ENCODE data around the gene PROM1. TPM values are rescaled to one million over a fixed set of nuclear protein-coding genes. Genes with fewer than 3 reads are reported as not detected.

PROM1 gene
- total RNA-seq, 2 donors from 2014 or later = 34.3 to 63.9 TPM

DNA sequence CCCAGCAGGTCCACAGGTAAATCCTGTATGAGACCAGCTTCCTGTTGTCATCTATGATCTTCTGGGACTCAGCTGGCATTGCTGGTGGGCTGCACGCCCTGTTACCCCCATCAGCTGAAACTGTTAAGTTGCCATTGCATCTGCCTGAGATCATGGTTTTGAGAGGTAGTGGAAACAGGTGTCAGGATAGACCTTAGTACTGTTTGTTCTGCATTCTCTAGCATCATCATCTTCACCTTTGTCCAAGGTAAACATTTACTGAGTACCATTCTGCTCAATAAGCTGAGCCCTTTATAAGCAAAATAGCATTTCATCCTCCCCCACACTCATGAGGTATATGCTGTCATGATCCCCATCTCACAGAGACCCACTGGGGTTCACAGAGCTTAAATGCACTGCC, 42.9 kb upstream of the PROM1 start:
- Histone ChIP-seq H3K9me3 (no peaks in the 10 kb centered on the region), H3K9ac (ENCODE audit: low read depth in 2 of 2, low read length in 2 of 2) (no peak overlapping the region), H3K4me1 (no peaks in the 10 kb centered on the region), H3K4me3 (no peak overlapping the region), H3K27me3 (no peaks in the 10 kb centered on the region), H3K27ac (no peak overlapping the region), H3K36me3 (no peaks in the 10 kb centered on the region)
- TF ChIP-seq, protein P1, sequence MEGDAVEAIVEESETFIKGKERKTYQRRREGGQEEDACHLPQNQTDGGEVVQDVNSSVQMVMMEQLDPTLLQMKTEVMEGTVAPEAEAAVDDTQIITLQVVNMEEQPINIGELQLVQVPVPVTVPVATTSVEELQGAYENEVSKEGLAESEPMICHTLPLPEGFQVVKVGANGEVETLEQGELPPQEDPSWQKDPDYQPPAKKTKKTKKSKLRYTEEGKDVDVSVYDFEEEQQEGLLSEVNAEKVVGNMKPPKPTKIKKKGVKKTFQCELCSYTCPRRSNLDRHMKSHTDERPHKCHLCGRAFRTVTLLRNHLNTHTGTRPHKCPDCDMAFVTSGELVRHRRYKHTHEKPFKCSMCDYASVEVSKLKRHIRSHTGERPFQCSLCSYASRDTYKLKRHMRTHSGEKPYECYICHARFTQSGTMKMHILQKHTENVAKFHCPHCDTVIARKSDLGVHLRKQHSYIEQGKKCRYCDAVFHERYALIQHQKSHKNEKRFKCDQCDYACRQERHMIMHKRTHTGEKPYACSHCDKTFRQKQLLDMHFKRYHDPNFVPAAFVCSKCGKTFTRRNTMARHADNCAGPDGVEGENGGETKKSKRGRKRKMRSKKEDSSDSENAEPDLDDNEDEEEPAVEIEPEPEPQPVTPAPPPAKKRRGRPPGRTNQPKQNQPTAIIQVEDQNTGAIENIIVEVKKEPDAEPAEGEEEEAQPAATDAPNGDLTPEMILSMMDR (IDR thresholded peaks at IDR 0.05) = no peak
- intact Hi-C loops (cut with DNase I) = no loop called here
- no peak for DNase-seq

DNA sequence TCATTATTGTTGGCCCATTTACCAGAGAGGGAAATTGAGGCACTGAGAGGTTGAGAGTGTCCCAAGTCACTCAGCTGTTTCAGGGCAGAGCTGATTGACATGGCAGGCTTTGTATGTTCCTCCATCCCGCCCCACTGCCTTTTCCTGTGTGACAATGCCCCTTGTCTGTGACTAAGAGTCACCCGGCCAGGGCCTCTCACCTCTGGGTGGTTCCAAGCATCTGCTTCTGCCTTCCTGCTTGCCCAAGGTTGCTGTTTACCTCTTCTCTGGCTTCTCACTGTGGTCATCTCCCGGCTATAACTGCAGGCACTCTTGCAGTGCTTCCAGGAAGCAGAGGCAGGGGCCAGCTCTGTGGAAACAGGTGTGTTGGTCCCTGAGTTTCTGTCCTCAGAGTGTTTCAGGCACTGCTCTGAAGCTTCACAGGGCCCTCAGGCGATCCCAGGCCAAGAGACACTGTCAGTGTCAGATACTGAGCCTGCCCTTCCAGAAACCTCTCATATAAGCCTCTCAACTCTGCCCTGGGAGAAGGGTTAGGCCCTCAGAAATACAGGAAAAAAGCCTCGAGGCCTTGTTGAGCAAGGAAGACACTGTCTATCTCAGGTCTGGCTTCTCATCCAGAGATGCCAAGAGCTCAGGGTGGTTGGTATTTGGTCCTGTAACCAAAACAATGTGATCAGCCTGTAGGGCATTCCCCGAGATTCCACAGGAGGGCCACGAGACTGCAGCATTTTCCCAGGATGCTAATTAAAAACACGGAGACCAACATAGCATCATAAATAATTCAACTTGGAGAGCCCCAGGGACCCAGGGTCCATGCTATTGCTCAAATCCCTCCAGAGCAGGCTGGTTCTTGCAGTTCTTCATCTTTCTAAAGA, 42.0 kb upstream of the PROM1 start:
- DNase-seq = no peak
- intact Hi-C loops (cut with DNase I) = no loop called here
- H3K4me1 ChIP-seq = no peaks in the 10 kb centered on the region

DNA sequence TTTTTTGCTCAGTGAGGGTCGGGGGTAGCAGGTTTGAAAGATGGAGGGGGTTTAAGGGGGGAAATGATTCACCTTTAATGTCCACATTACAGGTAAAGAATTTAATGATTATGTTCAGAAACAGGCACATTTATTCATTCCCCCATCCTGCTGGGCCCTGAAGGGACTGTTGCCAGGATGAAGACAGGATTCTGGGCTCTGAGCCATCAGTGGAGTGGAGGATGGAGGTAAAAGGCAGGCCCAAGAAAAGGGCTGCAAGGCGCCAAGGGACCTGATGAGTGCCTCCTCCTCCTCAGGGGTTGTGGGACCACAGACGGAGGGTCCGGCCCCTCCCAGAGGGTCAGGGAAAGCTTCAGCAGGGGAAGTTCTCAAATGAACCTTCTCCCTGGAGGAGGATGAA, 40.4 kb upstream of the PROM1 start:
- Histone ChIP-seq H3K36me3 (no peaks in the 10 kb centered on the region), H3K4me1 (no peaks in the 10 kb centered on the region), H3K4me3 (no peak overlapping the region), H3K27ac (no peak overlapping the region), H3K9me3 (no peaks in the 10 kb centered on the region), H3K27me3 (no peaks in the 10 kb centered on the region), H3K9ac (ENCODE audit: low read depth in 2 of 2, low read length in 2 of 2) (no peak overlapping the region)
- intact Hi-C loops (cut with DNase I) = no loop called here
- TF ChIP-seq, protein P1 (IDR thresholded peaks at IDR 0.05) = no peak
- DNase-seq = no peak

More for the DNA sequence above, 42.0 kb upstream of the PROM1 start:
- Histone ChIP-seq H3K9me3 (no peaks in the 10 kb centered on the region), H3K36me3 (no peaks in the 10 kb centered on the region), H3K27me3 (no peaks in the 10 kb centered on the region), H3K27ac (no peak overlapping the region), H3K4me3 (no peak overlapping the region), H3K9ac (ENCODE audit: low read depth in 2 of 2, low read length in 2 of 2) (no peak overlapping the region)
- TF ChIP-seq, protein P1 (IDR thresholded peaks at IDR 0.05) = no peak

DNA sequence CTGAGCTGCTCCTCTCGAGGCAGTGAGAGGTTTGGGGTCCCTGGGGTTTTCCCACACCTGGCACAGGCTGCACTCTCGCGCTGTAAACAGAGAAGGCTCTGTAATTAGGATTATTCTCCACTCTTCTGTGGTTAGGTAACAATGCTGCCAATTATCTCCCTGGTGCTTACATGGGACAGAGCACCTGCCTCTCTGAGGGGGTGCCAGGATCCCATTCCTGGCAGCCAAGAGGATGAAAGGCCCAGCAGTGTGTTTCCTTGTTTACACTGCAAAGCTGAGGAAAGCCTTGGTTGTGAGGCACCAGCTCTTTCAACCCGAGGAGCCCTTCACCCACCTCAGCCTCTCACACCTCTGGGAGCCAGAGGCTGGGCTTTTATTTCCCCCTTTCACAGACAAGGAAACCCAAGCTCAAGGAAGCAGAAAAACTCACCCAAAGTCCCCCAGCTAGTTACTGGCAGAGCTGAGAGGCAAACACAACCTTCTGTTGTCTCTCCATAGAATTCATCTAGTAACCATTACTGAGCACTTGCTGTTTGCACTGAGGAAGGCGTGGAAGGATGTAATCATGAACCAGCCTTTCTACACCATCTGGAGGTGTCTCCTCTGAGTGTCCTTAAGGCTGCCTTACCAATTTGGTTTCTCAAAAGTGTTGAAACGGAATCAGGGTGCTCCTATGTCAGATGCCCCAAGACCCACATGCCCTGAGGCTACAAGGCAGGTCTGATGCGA, 39.7 kb upstream of the PROM1 start:
- TF ChIP-seq, protein P1 (IDR thresholded peaks at IDR 0.05) = no peak
- Histone ChIP-seq H3K9me3 (no peaks in the 10 kb centered on the region), H3K9ac (ENCODE audit: low read depth in 2 of 2, low read length in 2 of 2) (no peak overlapping the region), H3K4me1 (no peaks in the 10 kb centered on the region), H3K27ac (no peak overlapping the region), H3K4me3 (no peak overlapping the region), H3K36me3 (no peaks in the 10 kb centered on the region), H3K27me3 (no peaks in the 10 kb centered on the region)
- intact Hi-C loops (cut with DNase I) = no loop called here
- peak; percentile 49 for DNase-seq

DNA sequence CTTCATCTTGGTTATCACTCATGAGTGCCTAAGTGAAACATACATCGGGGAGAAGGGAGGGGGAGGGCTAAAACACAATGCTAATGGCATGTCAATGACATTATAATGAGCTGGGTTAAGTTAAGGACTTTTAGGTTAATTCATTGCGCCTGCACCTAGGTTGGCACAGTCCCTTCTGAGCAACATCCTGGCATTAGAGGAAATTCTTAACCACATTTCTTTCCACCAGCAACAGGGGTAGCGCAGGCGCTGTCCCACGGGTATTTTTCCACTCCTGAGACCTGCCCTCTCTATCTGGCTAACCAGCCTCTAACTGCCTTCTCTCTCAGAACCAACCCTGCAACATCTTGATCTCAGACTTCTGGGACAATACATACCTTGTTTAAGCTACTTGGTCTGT, 39.0 kb upstream of the PROM1 start:
- TF ChIP-seq, protein P1 (IDR thresholded peaks at IDR 0.05) = no peak
- intact Hi-C loops (cut with DNase I) = no loop called here
- no peaks in the 10 kb centered on the region for H3K4me1 ChIP-seq

More for the DNA sequence above, 39.0 kb upstream of the PROM1 start:
- H3K36me3 ChIP-seq = no peaks in the 10 kb centered on the region
- no peaks in the 10 kb centered on the region for H3K27me3 ChIP-seq
- H3K27ac ChIP-seq = no peak overlapping the region
- no peaks in the 10 kb centered on the region for H3K9me3 ChIP-seq
- H3K9ac ChIP-seq (ENCODE audit: low read depth in 2 of 2, low read length in 2 of 2) = no peak overlapping the region
- no peak for DNase-seq
- H3K4me3 ChIP-seq = no peak overlapping the region

All from colonic mucosa (tissue), 4 donors.